Caco-2 (cell line): ENCODE results near the gene XKR7. TPM values are rescaled to one million over a fixed set of nuclear protein-coding genes. Genes with fewer than 3 reads are reported as not detected.

ENCODE experiments used
- BruUV-seq: library from RNA; stranded (reverse); fragments of 400-500 nt; replicated peaks from 2 replicates; lab custom pipeline; 2021; lab: Mats Ljungman, UMichigan
- CTCF ChIA-PET: fragments of 300-600 bp; sonication (Branson Sonifier 250); formaldehyde crosslinking; loops from one replicate; lab custom pipeline; 2022; ENCODE audit warnings: antibody characterized with exemption; lab: Charles Lee
- POLR2A ChIA-PET: fragments of 300-600 bp; sonication (Branson Sonifier 250); formaldehyde crosslinking; loops from one replicate; lab custom pipeline; 2022; ENCODE audit warnings: antibody characterized with exemption; lab: Charles Lee
- DNase-seq, 2 experiments: peaks; one replicate each; pipeline versions ENCODE4 v3.0.0 to v3.0.0-alpha.2; 2020 to 2022
- H3K27me3 ChIP-seq: replicated peaks from 2 replicates; pipeline ENCODE4 v1.6.0; 2011; ENCODE audit warnings: low read length; ENCODE audit not compliant: control insufficient read depth, insufficient read depth
- H3K36me3 ChIP-seq: 2 replicates; pipeline ENCODE4 v1.5.1; 2011; ENCODE audit warnings: low read length; ENCODE audit not compliant: control insufficient read depth, insufficient read depth
- H3K4me1 ChIP-seq: fragments of 250-450 bp; sonication (Bioruptor Pico); 2 replicates; pipeline ENCODE4 v1.5.1; 2020; ENCODE audit warnings: mild to moderate bottlenecking
- H3K4me3 ChIP-seq: 2 replicates; pipeline ENCODE4 v1.5.1; 2011; ENCODE audit warnings: low read depth, mild to moderate bottlenecking, control low read depth, low read length
- H3K9me3 ChIP-seq: fragments of 250-450 bp; sonication (Bioruptor Pico); 2 replicates; pipeline ENCODE4 v1.5.1; 2020; ENCODE audit warnings: mild to moderate bottlenecking, moderate library complexity
- H3K27ac Mint-ChIP-seq: one replicate; pipeline ENCODE4 v1.8.0; 2022; ENCODE audit warnings: mixed read lengths; ENCODE audit not compliant: unreplicated experiment
- H3K27me3 Mint-ChIP-seq: one replicate; pipeline ENCODE4 v1.8.0; 2022; ENCODE audit warnings: mixed read lengths; ENCODE audit not compliant: insufficient read depth, unreplicated experiment
- H3K36me3 Mint-ChIP-seq: one replicate; pipeline ENCODE4 v1.8.0; 2022; ENCODE audit warnings: mild to moderate bottlenecking, mixed read lengths; ENCODE audit not compliant: insufficient read depth, unreplicated experiment
- H3K4me1 Mint-ChIP-seq: one replicate; pipeline ENCODE4 v1.8.0; 2022; ENCODE audit warnings: low read depth, mixed read lengths; ENCODE audit not compliant: unreplicated experiment
- H3K4me3 Mint-ChIP-seq: one replicate; pipeline ENCODE4 v1.8.0; 2022; ENCODE audit warnings: mild to moderate bottlenecking, moderate library complexity, mixed read lengths; ENCODE audit not compliant: unreplicated experiment
- H3K9me3 Mint-ChIP-seq: one replicate; pipeline ENCODE4 v1.8.0; 2022; ENCODE audit warnings: mixed read lengths; ENCODE audit not compliant: unreplicated experiment
- CTCF ChIP-seq, 2 experiments: fragments of 200-600 bp in 1 of 2; IDR thresholded peaks; 1 replicate in 1 of 2; 2 replicates in 1 of 2; pipeline versions ENCODE4 v1.5.1 to v1.8.0; 2011 to 2022; ENCODE audit warnings: antibody characterized with exemption in 1 of 2, control low read depth in 1 of 2, inconsistent platforms in 1 of 2, low read depth in 1 of 2, low read length in 1 of 2, mild to moderate bottlenecking in 1 of 2, moderate library complexity in 1 of 2; ENCODE audit not compliant: insufficient read depth in 1 of 2, severe bottlenecking in 1 of 2, unreplicated experiment in 1 of 2
- intact Hi-C: fragments of 100-400 bp; cut with micrococcal nuclease; formaldehyde crosslinking; loops from one replicate; pipeline ENCODE4 v1.10.0; 2022; ENCODE audit not compliant: unreplicated experiment
- total RNA-seq: library from RNA; stranded (reverse); gene quantifications from 2 replicates; pipeline ENCODE4 v1.2.3, GENCODE V29; 2022

The XKR7 gene
- total RNA-seq, 1 experiment from 2014 or later = not detected

- Histone ChIP-seq H3K36me3 (0 out of 2 replicates have a peak, but pooled peaks cover under 1% of the 10 kb centered on the region), H3K27me3 (no peaks in the 10 kb centered on the region; the same call in 1 of the 2 replicates), H3K4me1 (peaks cover 6% of the 10 kb centered on the region; the same call in 1 of the 2 replicates), H3K9me3 (no peaks in the 10 kb centered on the region), H3K4me3 (no peak overlapping the region)
- no peak for TF ChIP-seq CTCF (IDR thresholded peaks at IDR 0.05; ENCODE audit: insufficient read depth in 1 of 2, low read depth in 1 of 2, low read length in 1 of 2, severe bottlenecking in 1 of 2, unreplicated experiment in 1 of 2)
- peaks cover 11% of the 10 kb centered on the region for H3K4me1 Mint-ChIP-seq
- no TSS peak for BruUV-seq
- intact Hi-C loops = loop anchor here (5.0 kb wide), 2 partner anchors 63 to 138 kb away; no protein-coding TSS in a partner anchor
- peaks cover 11% of the 10 kb centered on the region for H3K27me3 Mint-ChIP-seq
- H3K9me3 Mint-ChIP-seq = no peaks in the 10 kb centered on the region
- ChIA-PET CTCF (interaction anchor here (1.0 to 1.1 kb wide), 2 partner anchors 99 to 102 kb away, joined by 3 to 5 read pairs; no protein-coding TSS in a partner anchor), POLR2A (no interaction called here)
- no peak overlapping the region for H3K4me3 Mint-ChIP-seq
- H3K27ac Mint-ChIP-seq = no peak overlapping the region
- DNase-seq = no peak
- peaks cover 24% of the 10 kb centered on the region for H3K36me3 Mint-ChIP-seq
These were observed 13.5 kb upstream of the XKR7 start for GRCh38 chr20:31954500-31954899.

DNA sequence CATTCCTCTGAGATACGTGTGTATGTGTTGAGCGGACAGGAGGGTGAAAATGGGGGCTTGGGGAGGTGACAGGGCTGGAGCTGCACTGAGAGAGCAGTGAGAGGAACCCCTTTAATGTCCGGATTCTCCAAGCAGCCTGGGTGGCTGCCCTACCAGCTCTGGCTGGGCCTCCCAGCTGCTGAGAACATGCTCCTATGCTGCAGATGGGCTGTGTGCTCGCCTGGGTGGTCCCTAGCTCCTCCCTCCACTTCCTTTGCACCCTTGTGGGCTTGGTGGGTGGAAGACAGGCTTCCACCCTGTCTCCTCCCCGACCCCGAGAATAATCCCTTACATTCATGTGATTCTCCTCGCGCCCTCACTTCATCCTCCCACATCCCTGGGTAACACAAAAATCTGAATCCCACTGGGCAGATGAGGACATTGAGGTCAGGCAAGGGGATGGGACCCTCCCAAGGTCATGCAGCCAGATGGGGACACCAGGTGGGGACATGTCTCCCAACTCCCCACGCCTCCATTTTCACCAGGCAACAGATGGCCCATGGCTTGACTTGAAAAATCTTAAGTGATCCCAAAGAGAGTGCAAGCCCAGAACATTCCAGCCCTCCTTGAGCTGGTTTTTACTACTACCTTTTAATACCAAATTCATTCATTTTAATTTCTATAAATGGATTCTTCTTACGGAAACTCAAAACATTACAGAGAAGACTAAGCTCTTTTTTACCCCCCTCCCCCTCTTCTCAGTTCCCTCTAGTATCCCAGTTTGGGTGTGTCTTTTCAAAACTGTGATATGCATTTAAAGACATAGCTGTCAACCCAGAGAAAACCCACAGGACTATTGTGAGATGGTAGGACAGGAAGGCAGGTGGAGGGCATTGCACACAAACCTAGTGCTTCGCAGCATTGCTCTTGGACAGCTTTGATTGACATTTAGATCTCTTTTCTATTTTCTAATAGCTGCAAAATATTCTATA is 11.1 kb upstream of the XKR7 start:
- POLR2A ChIA-PET = interaction anchor here (0.7 kb wide), 1 partner anchor 14 kb away, joined by 3 read pairs; no protein-coding TSS in a partner anchor
- CTCF ChIA-PET = interaction anchor here (0.6 to 1.8 kb wide), 8 partner anchors 15 to 118 kb away, joined by 3 to 9 read pairs (median 4); no protein-coding TSS in a partner anchor

More for the DNA sequence above, 11.1 kb upstream of the XKR7 start:
- BruUV-seq = no TSS peak
- peaks cover 2% of the 10 kb centered on the region for H3K36me3 Mint-ChIP-seq
- no peaks in the 10 kb centered on the region for H3K4me1 Mint-ChIP-seq
- no peak overlapping the region for H3K27ac Mint-ChIP-seq
- Histone ChIP-seq H3K36me3 (no peaks in the 10 kb centered on the region), H3K4me3 (no peak overlapping the region), H3K4me1 (no peaks in the 10 kb centered on the region), H3K9me3 (no peaks in the 10 kb centered on the region), H3K27me3 (no peaks in the 10 kb centered on the region; the same call in 1 of the 2 replicates)
- no peak for DNase-seq
- H3K9me3 Mint-ChIP-seq = no peaks in the 10 kb centered on the region
- H3K4me3 Mint-ChIP-seq = no peak overlapping the region
- peaks cover 21% of the 10 kb centered on the region for H3K27me3 Mint-ChIP-seq
- no peak for TF ChIP-seq CTCF (IDR thresholded peaks at IDR 0.05; ENCODE audit: insufficient read depth in 1 of 2, low read depth in 1 of 2, low read length in 1 of 2, severe bottlenecking in 1 of 2, unreplicated experiment in 1 of 2)
- intact Hi-C loops = no loop called here
